NCI-H82 treated with DMSO at 0.1 percent for 48 hours (cell line): ENCODE results near the gene CD300LF.

Source experiments
- DNase-seq: peaks from one replicate; lab custom pipeline; 2025; ENCODE audit not compliant: unreplicated experiment; lab: John Stamatoyannopoulos, UW

The CD300LF gene

GRCh38 chr17:74691151-74691550 is 21.6 kb downstream of the CD300LF start:
- peak; percentile 25 for DNase-seq

- DNase-seq: no peak
Observed at GRCh38 chr17:74690409-74690825, 22.3 kb downstream of the CD300LF start.

GRCh38 chr17:74687886-74688285 is 24.8 kb downstream of the CD300LF start:
- no peak for DNase-seq

- DNase-seq: no peak
Observed at GRCh38 chr17:74686761-74687160, 26.0 kb downstream of the CD300LF start.

GRCh38 chr17:74682471-74683190 is 30.1 kb downstream of the CD300LF start:
- peak; percentile 70 for DNase-seq

GRCh38 chr17:74682028-74682427 is 30.7 kb downstream of the CD300LF start:
- DNase-seq: no peak

- no peak for DNase-seq
Observed at GRCh38 chr17:74680941-74681340, 31.8 kb downstream of the CD300LF start.

GRCh38 chr17:74680213-74680612 is 32.5 kb downstream of the CD300LF start:
- no peak for DNase-seq

- no peak for DNase-seq
Observed at GRCh38 chr17:74679374-74679773, 33.3 kb downstream of the CD300LF start.

- peak; percentile 81 for DNase-seq
Observed at GRCh38 chr17:74678541-74678940, 34.2 kb downstream of the CD300LF start.

GRCh38 chr17:74677558-74678466 is 34.9 kb downstream of the CD300LF start:
- peak; percentile 92 for DNase-seq

GRCh38 chr17:74671031-74671771 is 41.5 kb downstream of the CD300LF start:
- DNase-seq: no peak

GRCh38 chr17:74670329-74670728 is 42.4 kb downstream of the CD300LF start:
- DNase-seq: no peak

GRCh38 chr17:74663561-74663960 is 49.2 kb downstream of the CD300LF start:
- no peak for DNase-seq

GRCh38 chr17:74659889-74660288 is 52.8 kb downstream of the CD300LF start:
- DNase-seq: no peak

- DNase-seq: no peak
Observed at GRCh38 chr17:74658620-74659019, 54.1 kb downstream of the CD300LF start.

GRCh38 chr17:74654742-74655141 is 58.0 kb downstream of the CD300LF start:
- no peak for DNase-seq

GRCh38 chr17:74652020-74652419 is 60.7 kb downstream of the CD300LF start:
- DNase-seq: no peak

- no peak for DNase-seq
Observed at GRCh38 chr17:74649909-74650308, 62.8 kb downstream of the CD300LF start.

- no peak for DNase-seq
Observed at GRCh38 chr17:74647871-74648672, 64.7 kb downstream of the CD300LF start.

GRCh38 chr17:74646231-74646630 is 66.5 kb downstream of the CD300LF start:
- DNase-seq: no peak
